Right lobe of liver (tissue), 6 donors: Measurements from ENCODE around the gene MAP10. TPM values are rescaled to one million over a fixed set of nuclear protein-coding genes. Genes with fewer than 3 reads are reported as not detected.
A peak's percentile ranks its signal among the peaks of the same experiment; 100 is the strongest.

ENCODE experiments used
- ATAC-seq, 4 donors: fragments of 200-7000 bp; cut with Tn5 transposase; one replicate each; pipeline ENCODE4 v1.9.1; 2020; ENCODE audit warnings: mild to moderate bottlenecking in 4 of 4, moderate library complexity in 4 of 4
- DNase-seq, 3 donors: peaks; one replicate each; pipeline ENCODE4 v3.0.0-alpha.2; 2020
- H3K27ac ChIP-seq, 3 donors: fragments of 200-600 bp; one replicate each; pipeline ENCODE4 v1.8.0; 2022
- H3K27me3 ChIP-seq, 2 donors: fragments of 200-600 bp; one replicate each; pipeline ENCODE4 v1.8.0; 2022
- H3K36me3 ChIP-seq, 4 donors: fragments of 200-600 bp; sonication (generic) in 1 of 4; one replicate each; pipeline versions ENCODE4 v1.5.1 to v1.8.0; 2017 to 2022; ENCODE audit warnings: control low read depth in 1 of 4
- H3K4me1 ChIP-seq, 4 donors: fragments of 200-600 bp; sonication (generic) in 1 of 4; one replicate each; pipeline versions ENCODE4 v1.5.1 to v1.8.0; 2017 to 2022; ENCODE audit warnings: control low read depth in 1 of 4
- H3K4me3 ChIP-seq, 3 donors: fragments of 200-600 bp; one replicate each; pipeline ENCODE4 v1.8.0; 2022
- H3K9me3 ChIP-seq, 4 donors: fragments of 200-600 bp; sonication (generic) in 1 of 4; one replicate each; pipeline versions ENCODE4 v1.5.1 to v1.8.0; 2017 to 2022; ENCODE audit warnings: control low read depth in 1 of 4
- POLR2A ChIP-seq: fragments of 450-650 bp; IDR thresholded peaks from one replicate; pipeline ENCODE4 v1.6.1; 2017; ENCODE audit warnings: antibody characterized with exemption, mild to moderate bottlenecking
- WGBS: methylation state at CpG from one replicate; pipeline ENCODE4 v1.1.6; 2018; ENCODE audit warnings: low coverage, low lambda C conversion rate; ENCODE audit not compliant: insufficient coverage; ENCODE audit errors: missing lambda C conversion rate; 5-methylcytosine and 5-hydroxymethylcytosine counted together
- intact Hi-C, 2 donors: fragments of 100-400 bp; cut with DNase I; formaldehyde crosslinking; loops; one replicate each; pipeline versions ENCODE4 v1.11.2 to v1.14.1; 2022
- total RNA-seq, 6 experiments: library from RNA; depleted of rRNA in 2 of 6; stranded (reverse); fragments of >200 nt in 2 of 6; fragmentation: NEBNext Ultra II Directional in 3 of 6; extraction: Animal tissue kit (Norgen Biotek cat#: 25700) in 3 of 6; gene quantifications; one replicate each; pipeline versions ENCODE4 v1.1.0 to v1.2.4, GENCODE V29; 2016 to 2023
- TF ChIP-seq, protein P1 (sequence below), 4 donors: fragments of 200-600 bp in 3 of 4; fragments of 450-650 bp in 1 of 4; IDR thresholded peaks; one replicate each; pipeline versions ENCODE4 v1.5.1 to v1.8.0; 2016 to 2022; ENCODE audit warnings: antibody characterized with exemption in 4 of 4, mild to moderate bottlenecking in 2 of 4
- donor health status: DM: no; HTN: yes; CAD: no.
- donor health status: DM: no; HTN: no; CAD: no.
- donor health status: DM: no; HTN: no; CAD: no.
- donor health status: DM: no; HTN: yes; CAD: no.
- donor health status: DM: no; HTN: yes; CAD: no.

MAP10 gene
- total RNA-seq, 6 experiments from 2014 or later: 1.5 to 3.0 (median 1.8) TPM

GRCh38 chr1:232766241-232766890, 38.9 kb upstream of the MAP10 start:
- DNase-seq (peak; percentile 61 to 67 (median 65)), ATAC-seq (peak; percentile 57 to 78 (median 72))
- peaks cover 0 to 34% (median 16%) of the 10 kb centered on the region in 4 donors for H3K4me1 ChIP-seq
- no peaks in the 10 kb centered on the region for H3K27me3 ChIP-seq
- no peak for TF ChIP-seq POLR2A
- TF ChIP-seq, protein P1, sequence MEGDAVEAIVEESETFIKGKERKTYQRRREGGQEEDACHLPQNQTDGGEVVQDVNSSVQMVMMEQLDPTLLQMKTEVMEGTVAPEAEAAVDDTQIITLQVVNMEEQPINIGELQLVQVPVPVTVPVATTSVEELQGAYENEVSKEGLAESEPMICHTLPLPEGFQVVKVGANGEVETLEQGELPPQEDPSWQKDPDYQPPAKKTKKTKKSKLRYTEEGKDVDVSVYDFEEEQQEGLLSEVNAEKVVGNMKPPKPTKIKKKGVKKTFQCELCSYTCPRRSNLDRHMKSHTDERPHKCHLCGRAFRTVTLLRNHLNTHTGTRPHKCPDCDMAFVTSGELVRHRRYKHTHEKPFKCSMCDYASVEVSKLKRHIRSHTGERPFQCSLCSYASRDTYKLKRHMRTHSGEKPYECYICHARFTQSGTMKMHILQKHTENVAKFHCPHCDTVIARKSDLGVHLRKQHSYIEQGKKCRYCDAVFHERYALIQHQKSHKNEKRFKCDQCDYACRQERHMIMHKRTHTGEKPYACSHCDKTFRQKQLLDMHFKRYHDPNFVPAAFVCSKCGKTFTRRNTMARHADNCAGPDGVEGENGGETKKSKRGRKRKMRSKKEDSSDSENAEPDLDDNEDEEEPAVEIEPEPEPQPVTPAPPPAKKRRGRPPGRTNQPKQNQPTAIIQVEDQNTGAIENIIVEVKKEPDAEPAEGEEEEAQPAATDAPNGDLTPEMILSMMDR (IDR thresholded peaks at IDR 0.05): no peak
- H3K27ac ChIP-seq: peak overlapping the region; percentile 3 to 71 (median 66)
- H3K9me3 ChIP-seq: no peaks in the 10 kb centered on the region
- intact Hi-C loops: no loop called here
- WGBS: 28% methylated on average over 8 of the region's 8 CpGs
- no peaks in the 10 kb centered on the region for H3K36me3 ChIP-seq
- peak overlapping the region in 2 of 3 donors; percentile 16 to 17 for H3K4me3 ChIP-seq

GRCh38 chr1:232766904-232767303, 38.3 kb upstream of the MAP10 start:
- 53% methylated on average over 1 of the region's 1 CpG for WGBS
- Histone ChIP-seq H3K27me3 (no peaks in the 10 kb centered on the region), H3K36me3 (no peaks in the 10 kb centered on the region), H3K4me1 (peaks cover 0 to 34% (median 16%) of the 10 kb centered on the region in 4 donors), H3K27ac (peak overlapping the region in 2 of 3 donors; percentile 66 to 71), H3K4me3 (no peak overlapping the region), H3K9me3 (no peaks in the 10 kb centered on the region)
- TF ChIP-seq POLR2A: no peak
- TF ChIP-seq, protein P1 (IDR thresholded peaks at IDR 0.05): no peak
- ATAC-seq (no peak), DNase-seq (no peak)
- intact Hi-C loops: no loop called here

- peaks cover 0 to 34% (median 16%) of the 10 kb centered on the region in 4 donors for H3K4me1 ChIP-seq
- 52% methylated on average over 11 of the region's 14 CpGs for WGBS
- DNase-seq: no peak
- H3K27me3 ChIP-seq: no peaks in the 10 kb centered on the region
- H3K4me3 ChIP-seq: no peak overlapping the region
- ATAC-seq: no peak
- intact Hi-C loops: no loop called here
- H3K9me3 ChIP-seq: no peaks in the 10 kb centered on the region
- H3K27ac ChIP-seq: no peak overlapping the region
- no peak for TF ChIP-seq POLR2A
- TF ChIP-seq, protein P1 (IDR thresholded peaks at IDR 0.05): no peak
- no peaks in the 10 kb centered on the region for H3K36me3 ChIP-seq
These were observed 37.7 kb upstream of the MAP10 start for GRCh38 chr1:232767305-232768074.

DNA sequence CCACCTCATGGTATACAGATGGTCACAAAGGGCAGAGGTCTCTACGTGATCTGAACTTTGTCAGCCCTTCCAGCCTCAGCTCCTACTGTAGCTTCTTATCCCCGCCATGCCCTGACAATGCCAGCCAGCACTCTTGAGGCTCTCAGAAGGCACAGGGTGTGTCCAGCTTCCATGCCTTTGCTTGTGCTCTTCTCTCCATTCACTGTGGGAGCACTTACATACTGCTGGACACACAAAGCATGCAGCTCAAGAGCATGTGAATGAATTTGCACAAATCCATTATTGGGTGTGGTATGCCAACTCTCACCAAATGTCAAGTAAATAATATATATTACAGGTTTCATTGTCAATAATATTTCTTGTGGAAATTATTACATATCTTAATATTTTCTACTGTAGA, 36.4 kb upstream of the MAP10 start:
- no peaks in the 10 kb centered on the region for H3K36me3 ChIP-seq
- H3K4me1 ChIP-seq: peaks cover 0 to 30% (median 14%) of the 10 kb centered on the region in 4 donors
- no peaks in the 10 kb centered on the region for H3K27me3 ChIP-seq
- no peaks in the 10 kb centered on the region for H3K9me3 ChIP-seq
- no peak for TF ChIP-seq POLR2A
- TF ChIP-seq, protein P1 (IDR thresholded peaks at IDR 0.05): no peak
- no peak overlapping the region for H3K27ac ChIP-seq
- intact Hi-C loops: no loop called here
- ATAC-seq: no peak
- no peak overlapping the region for H3K4me3 ChIP-seq
- WGBS: 75% methylated on average over 2 of the region's 2 CpGs
- no peak for DNase-seq
